K562 (cell line): ENCODE data around the gene TUBGCP6. TPM values are rescaled to one million over a fixed set of nuclear protein-coding genes. Genes with fewer than 3 reads are reported as not detected.
A peak's percentile ranks its signal among the peaks of the same experiment; 100 is the strongest.

ENCODE experiments used
- ATAC-seq: fragments of 200-7000 bp; cut with Tn5 transposase; 3 replicates; pipeline ENCODE4 v1.9.1; 2020; ENCODE audit warnings: moderate library complexity
- BruUV-seq: library from RNA; stranded (reverse); fragments of 400-500 nt; replicated peaks from 2 replicates; lab custom pipeline; 2021; lab: Mats Ljungman, UMichigan
- CTCF ChIA-PET: fragments of 300-600 bp; formaldehyde crosslinking; extraction: SDS; loops from one replicate; lab custom pipeline; 2021; ENCODE audit warnings: low intra/inter-chr PET ratio; lab: Yijun Ruan, JAX
- POLR2A ChIA-PET: fragments of 300-600, 350-650 bp; sonication (Branson Sonifier 250); formaldehyde crosslinking; extraction: SDS; loops from one replicate; lab custom pipeline; 2021; ENCODE audit warnings: antibody characterized with exemption, inconsistent platforms; lab: Yijun Ruan, JAX
- DNase-seq, 4 experiments: peaks; one replicate each; pipeline versions ENCODE4 v3.0.0 to v3.0.0-alpha.2; 2011 to 2018; ENCODE audit warnings: low spot score in 3 of 4, mixed read lengths in 3 of 4; ENCODE audit errors: extremely low read depth in 1 of 4
- FAIRE-seq: peaks from 2 replicates; lab custom pipeline; 2011; peaks lifted over from hg19 to GRCh38; lab: Jason Lieb, UNC
- H2AFZ ChIP-seq: 2 replicates; pipeline ENCODE4 v1.6.0; 2011; ENCODE audit warnings: low read depth, low read length, control low read depth, inconsistent platforms
- H3K27ac ChIP-seq: fragments of 200-600 bp; 3 replicates; pipeline ENCODE4 v1.8.0; 2011; ENCODE audit warnings: low read depth, mild to moderate bottlenecking, control low read depth, inconsistent platforms, low read length, moderate library complexity, mixed read lengths; ENCODE audit errors: extremely low read depth
- H3K27me3 ChIP-seq, 2 experiments: fragments of 300-600 bp in 1 of 2; 2 replicates in 1 of 2; 3 replicates in 1 of 2; pipeline versions ENCODE4 v1.6.0 to v1.8.0; 2011; ENCODE audit warnings: inconsistent platforms in 2 of 2, low read length in 2 of 2, mild to moderate bottlenecking in 1 of 2, mixed read lengths in 1 of 2, moderate library complexity in 1 of 2; ENCODE audit not compliant: control insufficient read depth in 2 of 2, insufficient read depth in 2 of 2
- H3K36me3 ChIP-seq: fragments of 300-600 bp; 3 replicates; pipeline ENCODE4 v1.8.0; 2011; ENCODE audit warnings: mild to moderate bottlenecking, low read length, inconsistent platforms; ENCODE audit not compliant: control insufficient read depth, insufficient read depth
- H3K4me1 ChIP-seq, 2 experiments: fragments of 200-600 bp in 1 of 2; replicated peaks in 1 of 2; 2 replicates in 1 of 2; 3 replicates in 1 of 2; pipeline versions ENCODE4 v1.5.1 to v1.8.0; 2011; ENCODE audit warnings: inconsistent platforms in 2 of 2, low read length in 2 of 2, mild to moderate bottlenecking in 1 of 2, mixed read lengths in 1 of 2, moderate library complexity in 1 of 2; ENCODE audit not compliant: control insufficient read depth in 2 of 2, insufficient read depth in 2 of 2
- H3K4me2 ChIP-seq: 2 replicates; pipeline ENCODE4 v1.6.1; 2011; ENCODE audit warnings: low read length, control low read depth, inconsistent platforms, mixed read lengths; ENCODE audit not compliant: insufficient read depth
- H3K4me3 ChIP-seq: fragments of 200-600 bp; sonication (generic), shearing (Covaris generic); 2 replicates; pipeline ENCODE4 v1.5.1; 2016; ENCODE audit warnings: control low read depth, inconsistent platforms
- H3K79me2 ChIP-seq: fragments of 200-600 bp; 3 replicates; pipeline ENCODE4 v1.8.0; 2011; ENCODE audit warnings: low read length, inconsistent platforms; ENCODE audit not compliant: control insufficient read depth, insufficient read depth
- H3K9ac ChIP-seq, 2 experiments: 2 replicates each; pipeline versions ENCODE4 v1.6.0 to v1.6.1; 2011; ENCODE audit warnings: low read depth in 2 of 2, low read length in 2 of 2, control low read depth in 1 of 2, inconsistent platforms in 1 of 2, mild to moderate bottlenecking in 1 of 2, mixed read lengths in 1 of 2; ENCODE audit not compliant: insufficient read depth in 1 of 2
- H3K9me1 ChIP-seq: one replicate; pipeline ENCODE4 v1.6.0; 2011; ENCODE audit warnings: inconsistent platforms, mild to moderate bottlenecking, low read length, moderate library complexity; ENCODE audit not compliant: control insufficient read depth, insufficient read depth
- H3K9me3 ChIP-seq: replicated peaks from 2 replicates; pipeline ENCODE4 v1.5.1; 2011; ENCODE audit warnings: low read depth, low read length, inconsistent platforms; ENCODE audit not compliant: control insufficient read depth, insufficient read depth
- H4K20me1 ChIP-seq: replicated peaks from 2 replicates; pipeline ENCODE4 v1.6.1; 2011; ENCODE audit warnings: low read length, inconsistent platforms, mixed read lengths; ENCODE audit not compliant: control insufficient read depth, insufficient read depth
- KLF6 ChIP-seq: fragments of 250-450 bp; sonication (Bioruptor Pico); IDR thresholded peaks from 2 replicates; pipeline ENCODE4 v1.4.0; 2020; ENCODE audit warnings: mild to moderate bottlenecking, moderate library complexity, borderline replicate concordance
- TFAP4 ChIP-seq: sonication (generic); formaldehyde crosslinking; IDR thresholded peaks from 2 replicates; pipeline ENCODE4 v1.8.0; 2022; ENCODE audit warnings: missing genetic modification reagents, mild to moderate bottlenecking, moderate library complexity, borderline replicate concordance
- WGBS: fragments of 100-300 bp; shearing (Covaris generic); methylation state at CpG from one replicate; pipeline ENCODE4 v1.1.6; 2016; ENCODE audit warnings: low coverage, mixed read lengths; ENCODE audit not compliant: insufficient coverage; ENCODE audit errors: missing lambda C conversion rate; 5-methylcytosine and 5-hydroxymethylcytosine counted together
- in situ Hi-C: fragments of 300-500 bp; cut with MboI; formaldehyde crosslinking; loops from 4 replicates; pipeline ENCODE4 v1.15.0; 2018; ENCODE audit warnings: inconsistent platforms, mixed read lengths
- intact Hi-C: fragments of 100-400 bp; cut with micrococcal nuclease; formaldehyde crosslinking; loops from 2 replicates; pipeline ENCODE4 v1.14.2; 2022
- polyA plus RNA-seq, 8 experiments: library from polyadenylated mRNA; depleted of rRNA in 4 of 8; stranded (reverse) in 5 of 8; unstranded in 3 of 8; fragments of >200 nt; fragmentation: Nextera tagmentation in 2 of 8; fragmentation: Illumina TruSeq in 1 of 8; extraction: Ambion mirVana in 2 of 8; extraction: Trizol in 1 of 8; gene quantifications; 2 replicates each; pipeline versions ENCODE4 v1.2.1 to v1.2.3, GENCODE V29; 2011 to 2014; ENCODE audit warnings: inconsistent platforms in 1 of 8, missing spikeins in 1 of 8
- total RNA-seq, 7 experiments: library from RNA; depleted of rRNA in 6 of 7; stranded (reverse); fragments of >200 nt in 6 of 7; fragmentation: Illumina TruSeq in 2 of 7; extraction: Trizol in 2 of 7; gene quantifications; 2 replicates each; pipeline versions ENCODE4 v1.2.1 to v1.2.3, GENCODE V29; 2011 to 2021; ENCODE audit warnings: low replicate concordance in 1 of 7

TUBGCP6 gene
- total and polyA plus RNA-seq, 9 of the 15 experiments (the other 6 are each of a cell fraction or from before 2014, with no cell fraction given): 0.76 to 33.0 (median 10.1) TPM

GRCh38 chr22:50243685-50244419, 971 bp downstream of the TUBGCP6 start:
- peak; percentile 13; the same call in 2 of the 3 replicates for ATAC-seq
- intact Hi-C loops: loop anchor here (5.0 kb wide), 1 partner anchor 253 kb away; no protein-coding TSS in a partner anchor
- no peak overlapping the region for H2AFZ ChIP-seq

More at GRCh38 chr22:50243685-50244419, 971 bp downstream of the TUBGCP6 start:
- Histone ChIP-seq H3K79me2 (peaks cover 70% of the 10 kb centered on the region), H3K4me1 (peaks cover 7 to 54% of the 10 kb centered on the region in 2 experiments; a peak in 4 of 5 replicates), H3K9me1 (no peaks in the 10 kb centered on the region), H3K27me3 (no peaks in the 10 kb centered on the region), H4K20me1 (peaks cover 15% of the 10 kb centered on the region), H3K36me3 (peaks cover 46% of the 10 kb centered on the region; the same call in 2 of the 3 replicates), H3K9me3 (no peaks in the 10 kb centered on the region), H3K9ac (peak overlapping the region; percentile 80 to 93), H3K4me2 (peak overlapping the region; percentile 79), H3K4me3 (peak overlapping the region; percentile 76), H3K27ac (peak overlapping the region; percentile 81)
- no TSS peak for BruUV-seq
- in situ Hi-C loops: loop anchor here (5.0 kb wide), 1 partner anchor 98 kb away; the partner anchor contains the start of gene PPP6R2
- TF ChIP-seq KLF6 (CRISPR knock-in tag) (no peak), TFAP4 (CRISPR knock-in tag) (0 out of 2 replicates have a peak, but pooled peaks have one; percentile 15)
- ChIA-PET CTCF (no interaction called here), POLR2A (interaction anchor here (0.6 to 1.9 kb wide), 4 partner anchors 12 to 150 kb away, joined by 3 to 5 read pairs (median 3); no protein-coding TSS in a partner anchor)
- 1% methylated on average over 23 of the region's 27 CpGs for WGBS
- DNase-seq: no peak
- peak; percentile 60 for FAIRE-seq
